Measurements from ENCODE around the gene LAMA1.
A peak's percentile ranks its signal among the peaks of the same experiment; 100 is the strongest.
"Not testable (repeated sequence)": the region's sequence is repeated elsewhere in the genome, so short reads cannot be mapped to it uniquely, and the experiment has no call there.

The LAMA1 gene

GRCh38 chr18:7155887-7156286 lies 38.3 kb upstream of the LAMA1 start:
- no peak overlapping the region for H3K4me3 ChIP-seq (ENCODE audit: low read length)
- TF ChIP-seq, protein P1, sequence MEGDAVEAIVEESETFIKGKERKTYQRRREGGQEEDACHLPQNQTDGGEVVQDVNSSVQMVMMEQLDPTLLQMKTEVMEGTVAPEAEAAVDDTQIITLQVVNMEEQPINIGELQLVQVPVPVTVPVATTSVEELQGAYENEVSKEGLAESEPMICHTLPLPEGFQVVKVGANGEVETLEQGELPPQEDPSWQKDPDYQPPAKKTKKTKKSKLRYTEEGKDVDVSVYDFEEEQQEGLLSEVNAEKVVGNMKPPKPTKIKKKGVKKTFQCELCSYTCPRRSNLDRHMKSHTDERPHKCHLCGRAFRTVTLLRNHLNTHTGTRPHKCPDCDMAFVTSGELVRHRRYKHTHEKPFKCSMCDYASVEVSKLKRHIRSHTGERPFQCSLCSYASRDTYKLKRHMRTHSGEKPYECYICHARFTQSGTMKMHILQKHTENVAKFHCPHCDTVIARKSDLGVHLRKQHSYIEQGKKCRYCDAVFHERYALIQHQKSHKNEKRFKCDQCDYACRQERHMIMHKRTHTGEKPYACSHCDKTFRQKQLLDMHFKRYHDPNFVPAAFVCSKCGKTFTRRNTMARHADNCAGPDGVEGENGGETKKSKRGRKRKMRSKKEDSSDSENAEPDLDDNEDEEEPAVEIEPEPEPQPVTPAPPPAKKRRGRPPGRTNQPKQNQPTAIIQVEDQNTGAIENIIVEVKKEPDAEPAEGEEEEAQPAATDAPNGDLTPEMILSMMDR (IDR thresholded peaks at IDR 0.05; ENCODE audit: insufficient read depth, low read depth, low read length, missing control alignments), result no peak
- DNase-seq (ENCODE audit: low read depth), result no peak

GRCh38 chr18:7155092-7155491 lies 37.5 kb upstream of the LAMA1 start:
- TF ChIP-seq, protein P1 (IDR thresholded peaks at IDR 0.05; ENCODE audit: insufficient read depth, low read depth, low read length, missing control alignments), result no peak
- H3K4me3 ChIP-seq (ENCODE audit: low read length), result no peak overlapping the region
- no peak for DNase-seq (ENCODE audit: low read depth)

GRCh38 chr18:7152440-7152839 lies 34.8 kb upstream of the LAMA1 start:
- DNase-seq (ENCODE audit: low read depth), result no peak
- TF ChIP-seq, protein P1 (IDR thresholded peaks at IDR 0.05; ENCODE audit: insufficient read depth, low read depth, low read length, missing control alignments), result no peak
- H3K4me3 ChIP-seq (ENCODE audit: low read length), result no peak overlapping the region

DNA sequence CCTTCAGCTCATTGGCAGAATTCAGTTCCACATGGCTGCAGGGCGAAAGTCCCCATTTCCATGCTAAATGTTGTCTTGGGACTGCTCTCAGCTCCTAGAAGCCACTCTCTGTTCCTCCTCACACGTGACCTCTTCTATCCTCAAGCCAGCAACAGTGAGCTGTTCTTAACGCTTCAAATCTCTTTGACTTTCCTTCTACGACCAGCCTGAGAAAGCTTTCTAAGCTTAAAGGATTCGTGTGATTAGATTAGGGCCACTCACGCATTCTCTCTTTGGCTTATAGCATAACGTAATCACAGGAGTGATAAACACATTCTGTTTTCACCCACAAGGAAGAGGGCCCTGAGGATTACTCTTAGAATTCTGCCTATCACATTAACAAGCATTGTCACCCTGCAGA lies 29.8 kb upstream of the LAMA1 start:
- H3K4me3 ChIP-seq (ENCODE audit: low read length), result no peak overlapping the region
- TF ChIP-seq, protein P1 (IDR thresholded peaks at IDR 0.05; ENCODE audit: insufficient read depth, low read depth, low read length, missing control alignments), result no peak
- no peak for DNase-seq (ENCODE audit: low read depth)

DNA sequence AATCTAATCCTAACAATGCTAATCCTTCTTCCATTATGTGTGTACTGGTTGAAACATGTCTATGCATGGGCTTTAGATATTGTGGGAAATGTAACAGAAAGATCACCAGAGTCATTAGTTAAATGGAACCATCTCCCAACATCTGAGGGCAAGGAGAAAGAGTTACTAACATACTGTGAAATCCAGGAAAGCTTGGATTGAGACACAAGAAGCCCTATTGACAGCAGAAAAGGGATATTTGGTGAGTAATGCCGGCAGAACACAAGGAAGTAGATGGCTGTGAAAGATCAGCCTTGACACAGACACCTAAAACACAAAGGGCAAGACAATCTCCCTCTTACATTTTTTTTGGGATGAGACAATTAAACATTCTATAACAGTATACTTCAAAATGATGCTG lies 28.5 kb upstream of the LAMA1 start:
- TF ChIP-seq, protein P1 (IDR thresholded peaks at IDR 0.05; ENCODE audit: insufficient read depth, low read depth, low read length, missing control alignments), result no peak
- DNase-seq (ENCODE audit: low read depth), result peak; percentile 86
- H3K4me3 ChIP-seq (ENCODE audit: low read length), result no peak overlapping the region

DNA sequence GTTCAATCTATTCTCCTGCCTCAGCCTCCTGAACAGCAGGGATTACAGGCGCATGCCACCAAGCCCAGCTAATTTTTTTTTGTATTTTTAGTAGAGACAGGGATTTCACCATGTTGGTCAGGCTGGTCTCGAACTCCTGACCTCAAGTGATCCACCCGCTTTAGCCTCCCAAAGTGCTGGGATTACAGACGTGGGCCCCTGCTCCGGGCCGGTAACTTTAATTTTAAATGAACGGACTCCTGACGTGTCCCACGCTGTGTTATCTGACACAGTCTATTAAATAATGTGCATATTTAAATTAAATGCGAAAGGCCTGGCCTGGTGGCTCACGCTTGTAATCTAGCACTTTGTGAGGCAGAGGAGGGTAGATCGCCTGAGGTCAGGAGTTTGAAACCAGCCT lies 27.3 kb upstream of the LAMA1 start:
- not testable (repeated sequence) for H3K4me3 ChIP-seq (ENCODE audit: low read length); DNase-seq (ENCODE audit: low read depth)

DNA sequence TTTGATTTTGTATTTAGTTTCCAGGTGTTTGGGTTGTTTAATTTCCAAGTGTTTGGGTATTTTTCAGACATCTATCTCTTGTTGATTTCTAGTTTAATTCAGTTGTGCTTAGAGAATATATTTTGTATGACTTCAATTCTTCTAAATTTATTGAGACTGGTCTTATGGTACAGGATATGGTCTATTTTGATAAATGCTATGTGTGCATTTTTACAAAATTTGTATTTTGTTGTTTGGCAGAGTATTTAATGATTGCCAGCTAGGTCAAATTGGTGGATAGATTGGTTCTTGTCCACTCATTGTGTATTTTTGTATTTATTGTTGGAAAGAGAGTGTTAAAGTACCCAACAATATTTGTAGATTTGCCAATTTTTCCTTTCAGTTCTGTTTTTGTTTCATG lies 23.7 kb upstream of the LAMA1 start:
- DNase-seq (ENCODE audit: low read depth), result no peak
- H3K4me3 ChIP-seq (ENCODE audit: low read length), result no peak overlapping the region
- TF ChIP-seq, protein P1 (IDR thresholded peaks at IDR 0.05; ENCODE audit: insufficient read depth, low read depth, low read length, missing control alignments), result no peak

DNA sequence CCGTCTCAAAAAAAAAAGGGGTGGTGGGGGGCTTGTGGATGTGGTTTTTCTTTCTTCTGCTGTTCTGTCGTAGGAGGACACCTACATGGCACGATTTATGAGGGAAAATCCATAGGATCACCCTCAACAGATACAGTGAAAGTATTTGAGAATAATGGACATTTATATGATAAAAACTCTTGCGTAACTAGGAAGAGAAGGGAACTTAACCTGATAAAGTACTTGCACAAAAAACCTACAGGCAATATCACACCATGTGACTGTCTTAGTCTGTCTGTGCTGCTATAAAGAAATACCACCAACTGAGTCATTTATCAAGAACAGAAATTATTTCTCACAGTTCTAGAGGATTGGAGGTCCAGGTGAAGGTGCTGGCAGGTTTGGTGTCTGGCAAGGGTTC lies 21.8 kb upstream of the LAMA1 start:
- H3K4me3 ChIP-seq (ENCODE audit: low read length), result no peak overlapping the region
- TF ChIP-seq, protein P1 (IDR thresholded peaks at IDR 0.05; ENCODE audit: insufficient read depth, low read depth, low read length, missing control alignments), result no peak

More for the DNA sequence above, 21.8 kb upstream of the LAMA1 start:
- peak; percentile 14 for DNase-seq (ENCODE audit: low read depth)

Data from epithelial cell of esophagus (primary cell).